ENCODE data around the gene ATP13A3. TPM values are rescaled to one million over a fixed set of nuclear protein-coding genes. Genes with fewer than 3 reads are reported as not detected.

Gene ATP13A3
- total RNA-seq, 1 experiment from 2014 or later = 121 TPM

DNA sequence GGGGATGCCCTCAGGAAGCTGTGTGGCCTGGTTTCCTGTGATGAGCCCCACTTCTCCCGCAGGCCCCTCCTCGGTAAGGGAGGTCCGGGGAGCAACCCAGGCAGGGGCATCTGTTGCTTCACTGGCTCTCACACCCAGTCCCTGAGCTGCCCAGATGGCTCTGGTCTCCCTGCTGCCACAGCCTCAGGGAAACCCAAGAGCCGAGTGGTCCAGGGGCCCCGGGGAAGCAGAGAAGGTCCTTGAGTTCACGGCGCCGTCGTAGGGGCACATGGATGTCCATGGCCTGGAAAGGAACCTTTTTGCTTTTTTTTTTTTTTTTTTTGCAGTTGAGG is 103.9 kb downstream of the ATP13A3 start:
- H3K4me3 ChIP-seq (ENCODE audit: low read depth, low read length, poor library complexity, severe bottlenecking) = no peak overlapping the region
- DNase-seq (ENCODE audit: low spot score) = no peak
- no peak overlapping the region for H3K27ac ChIP-seq (ENCODE audit: low read depth, low read length, poor library complexity, severe bottlenecking)
- no peaks in the 10 kb centered on the region for H3K27me3 ChIP-seq (replicated peaks; ENCODE audit: insufficient read depth, low read depth, low read length, poor library complexity)
- no peaks in the 10 kb centered on the region for H3K9me3 ChIP-seq (ENCODE audit: low read depth, low read length, poor library complexity, severe bottlenecking)
- H3K4me1 ChIP-seq (ENCODE audit: insufficient read depth, low read length, poor library complexity, severe bottlenecking) = peaks cover 6% of the 10 kb centered on the region
- TF ChIP-seq EZH2 (IDR thresholded peaks at IDR 0.05; ENCODE audit: borderline replicate concordance, low read depth, low read length, poor library complexity, severe bottlenecking) = no peak
- TF ChIP-seq, protein P1, sequence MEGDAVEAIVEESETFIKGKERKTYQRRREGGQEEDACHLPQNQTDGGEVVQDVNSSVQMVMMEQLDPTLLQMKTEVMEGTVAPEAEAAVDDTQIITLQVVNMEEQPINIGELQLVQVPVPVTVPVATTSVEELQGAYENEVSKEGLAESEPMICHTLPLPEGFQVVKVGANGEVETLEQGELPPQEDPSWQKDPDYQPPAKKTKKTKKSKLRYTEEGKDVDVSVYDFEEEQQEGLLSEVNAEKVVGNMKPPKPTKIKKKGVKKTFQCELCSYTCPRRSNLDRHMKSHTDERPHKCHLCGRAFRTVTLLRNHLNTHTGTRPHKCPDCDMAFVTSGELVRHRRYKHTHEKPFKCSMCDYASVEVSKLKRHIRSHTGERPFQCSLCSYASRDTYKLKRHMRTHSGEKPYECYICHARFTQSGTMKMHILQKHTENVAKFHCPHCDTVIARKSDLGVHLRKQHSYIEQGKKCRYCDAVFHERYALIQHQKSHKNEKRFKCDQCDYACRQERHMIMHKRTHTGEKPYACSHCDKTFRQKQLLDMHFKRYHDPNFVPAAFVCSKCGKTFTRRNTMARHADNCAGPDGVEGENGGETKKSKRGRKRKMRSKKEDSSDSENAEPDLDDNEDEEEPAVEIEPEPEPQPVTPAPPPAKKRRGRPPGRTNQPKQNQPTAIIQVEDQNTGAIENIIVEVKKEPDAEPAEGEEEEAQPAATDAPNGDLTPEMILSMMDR (conservative IDR thresholded peaks at IDR 0.05; ENCODE audit: low read depth, low read length) = no peak
- no peaks in the 10 kb centered on the region for H3K36me3 ChIP-seq (ENCODE audit: insufficient read depth, low read length, poor library complexity, severe bottlenecking)
- intact Hi-C loops (cut with micrococcal nuclease; ENCODE audit: unreplicated experiment) = no loop called here
- BruUV-seq (replicated peaks) = no TSS peak
- ChIA-PET CTCF (no interaction called here), POLR2A (ENCODE audit: low non-redundant PET) (no interaction called here)

GRCh38 chr3:194382196-194382891 is 104.5 kb downstream of the ATP13A3 start:
- intact Hi-C loops (cut with micrococcal nuclease; ENCODE audit: unreplicated experiment) = no loop called here
- no TSS peak for BruUV-seq (replicated peaks)
- peaks cover 6% of the 10 kb centered on the region for H3K4me1 ChIP-seq (ENCODE audit: insufficient read depth, low read length, poor library complexity, severe bottlenecking)
- ChIA-PET POLR2A (ENCODE audit: low non-redundant PET) (no interaction called here), CTCF (no interaction called here)
- TF ChIP-seq EZH2 (IDR thresholded peaks at IDR 0.05; ENCODE audit: borderline replicate concordance, low read depth, low read length, poor library complexity, severe bottlenecking) = no peak
- TF ChIP-seq, protein P1 (conservative IDR thresholded peaks at IDR 0.05; ENCODE audit: low read depth, low read length) = no peak
- no peaks in the 10 kb centered on the region for H3K27me3 ChIP-seq (replicated peaks; ENCODE audit: insufficient read depth, low read depth, low read length, poor library complexity)
- no peaks in the 10 kb centered on the region for H3K9me3 ChIP-seq (ENCODE audit: low read depth, low read length, poor library complexity, severe bottlenecking)
- H3K27ac ChIP-seq (ENCODE audit: low read depth, low read length, poor library complexity, severe bottlenecking) = peak overlapping the region; percentile 0
- H3K4me3 ChIP-seq (ENCODE audit: low read depth, low read length, poor library complexity, severe bottlenecking) = no peak overlapping the region
- DNase-seq (ENCODE audit: low spot score) = no peak
- H3K36me3 ChIP-seq (ENCODE audit: insufficient read depth, low read length, poor library complexity, severe bottlenecking) = no peaks in the 10 kb centered on the region

- no peak overlapping the region for H3K4me3 ChIP-seq (ENCODE audit: low read depth, low read length, poor library complexity, severe bottlenecking)
- no peak overlapping the region for H3K27ac ChIP-seq (ENCODE audit: low read depth, low read length, poor library complexity, severe bottlenecking)
- no peaks in the 10 kb centered on the region for H3K27me3 ChIP-seq (replicated peaks; ENCODE audit: insufficient read depth, low read depth, low read length, poor library complexity)
- no TSS peak for BruUV-seq (replicated peaks)
- no peak for DNase-seq (ENCODE audit: low spot score)
- H3K36me3 ChIP-seq (ENCODE audit: insufficient read depth, low read length, poor library complexity, severe bottlenecking) = no peaks in the 10 kb centered on the region
- POLR2A ChIA-PET (ENCODE audit: low non-redundant PET) = no interaction called here
- intact Hi-C loops (cut with micrococcal nuclease; ENCODE audit: unreplicated experiment) = no loop called here
- TF ChIP-seq, protein P1 (conservative IDR thresholded peaks at IDR 0.05; ENCODE audit: low read depth, low read length) = no peak
- no peak for TF ChIP-seq EZH2 (IDR thresholded peaks at IDR 0.05; ENCODE audit: borderline replicate concordance, low read depth, low read length, poor library complexity, severe bottlenecking)
- CTCF ChIA-PET = no interaction called here
- no peaks in the 10 kb centered on the region for H3K9me3 ChIP-seq (ENCODE audit: low read depth, low read length, poor library complexity, severe bottlenecking)
- H3K4me1 ChIP-seq (ENCODE audit: insufficient read depth, low read length, poor library complexity, severe bottlenecking) = peaks cover 6% of the 10 kb centered on the region
Observed at GRCh38 chr3:194381460-194381875, 105.3 kb downstream of the ATP13A3 start.
